Measurements from ENCODE around the gene CRMP1.

CRMP1 gene

GRCh38 chr4:5889002-5889696 is 3.7 kb downstream of the CRMP1 start:
- peaks cover 29% of the 10 kb centered on the region for H3K4me1 ChIP-seq (ENCODE audit: control insufficient read depth, insufficient read depth, low read depth, low read length)

GRCh38 chr4:5888222-5889001 is 4.5 kb downstream of the CRMP1 start:
- Histone ChIP-seq H3K14ac (ENCODE audit: low read length in 2 of 2) (no peak overlapping the region), H2AFZ (ENCODE audit: low read depth, low read length) (no peak overlapping the region), H4K8ac (ENCODE audit: low read length) (peak overlapping the region; percentile 20), H3K4me1 (ENCODE audit: control insufficient read depth, insufficient read depth, low read depth, low read length) (peaks cover 29% of the 10 kb centered on the region), H3K9me3 (ENCODE audit: control insufficient read depth, low read length) (peaks cover 3% of the 10 kb centered on the region), H3K9ac (ENCODE audit: low read length) (no peak overlapping the region), H3K4me3 (ENCODE audit: insufficient read depth in 1 of 2, low read depth in 1 of 2, low read length in 2 of 2) (no peak overlapping the region), H3K36me3 (ENCODE audit: control insufficient read depth in 1 of 2, insufficient read depth in 2 of 2, low read depth in 1 of 2, low read length in 2 of 2) (no peaks in the 10 kb centered on the region), H2BK12ac (ENCODE audit: low read length in 2 of 2) (peak overlapping the region in 1 of 2 experiments; percentile 40), H2BK15ac (ENCODE audit: low read depth, poor library complexity, severe bottlenecking) (peak overlapping the region; percentile 41), H3K79me1 (replicated peaks; ENCODE audit: low read length, poor library complexity, severe bottlenecking) (no peaks in the 10 kb centered on the region), H3K4ac (ENCODE audit: low read depth in 1 of 2, low read length in 2 of 2) (peak overlapping the region; percentile 28 to 67), H3K23ac (ENCODE audit: low read length in 2 of 2) (no peak overlapping the region), H2AK5ac (ENCODE audit: low read length, severe bottlenecking) (no peak overlapping the region), H3K18ac (ENCODE audit: low read depth in 1 of 2, low read length in 2 of 2) (peak overlapping the region in 1 of 2 experiments; percentile 63), H3K27ac (ENCODE audit: low read length, poor library complexity, severe bottlenecking) (no peak overlapping the region), H2BK5ac (ENCODE audit: low read depth, low read length, poor library complexity, severe bottlenecking) (no peak overlapping the region), H2BK120ac (ENCODE audit: low read depth, low read length) (no peak overlapping the region), H3K27me3 (ENCODE audit: control insufficient read depth in 1 of 2, insufficient read depth in 1 of 2, low read length in 2 of 2) (peaks cover 78 to 83% of the 10 kb centered on the region in 2 experiments), H3K4me2 (ENCODE audit: low read length, poor library complexity, severe bottlenecking) (peak overlapping the region; percentile 40), H4K91ac (ENCODE audit: low read length) (no peak overlapping the region)
- 1% methylated on average over 38 of the region's 81 CpGs for WGBS
- peak; percentile 17 for DNase-seq

More at GRCh38 chr4:5889002-5889696, 3.7 kb downstream of the CRMP1 start:
- H4K8ac ChIP-seq (ENCODE audit: low read length) = no peak overlapping the region
- H3K14ac ChIP-seq (ENCODE audit: low read length in 2 of 2) = no peak overlapping the region
- H2BK15ac ChIP-seq (ENCODE audit: low read depth, poor library complexity, severe bottlenecking) = no peak overlapping the region
- no peak overlapping the region for H2BK120ac ChIP-seq (ENCODE audit: low read depth, low read length)
- H3K4me2 ChIP-seq (ENCODE audit: low read length, poor library complexity, severe bottlenecking) = no peak overlapping the region
- H3K4ac ChIP-seq (ENCODE audit: low read depth in 1 of 2, low read length in 2 of 2) = no peak overlapping the region
- H3K27ac ChIP-seq (ENCODE audit: low read length, poor library complexity, severe bottlenecking) = no peak overlapping the region
- no peak overlapping the region for H2AK5ac ChIP-seq (ENCODE audit: low read length, severe bottlenecking)
- H2AFZ ChIP-seq (ENCODE audit: low read depth, low read length) = no peak overlapping the region
- H3K18ac ChIP-seq (ENCODE audit: low read depth in 1 of 2, low read length in 2 of 2) = no peak overlapping the region
- no peak overlapping the region for H2BK5ac ChIP-seq (ENCODE audit: low read depth, low read length, poor library complexity, severe bottlenecking)
- H3K79me1 ChIP-seq (replicated peaks; ENCODE audit: low read length, poor library complexity, severe bottlenecking) = no peaks in the 10 kb centered on the region
- no peak overlapping the region for H4K91ac ChIP-seq (ENCODE audit: low read length)
- no peaks in the 10 kb centered on the region for H3K36me3 ChIP-seq (ENCODE audit: control insufficient read depth in 1 of 2, insufficient read depth in 2 of 2, low read depth in 1 of 2, low read length in 2 of 2)
- no peak overlapping the region for H3K4me3 ChIP-seq (ENCODE audit: insufficient read depth in 1 of 2, low read depth in 1 of 2, low read length in 2 of 2)
- no peak for DNase-seq
- H3K9ac ChIP-seq (ENCODE audit: low read length) = no peak overlapping the region
- no peak overlapping the region for H2BK12ac ChIP-seq (ENCODE audit: low read length in 2 of 2)
- H3K23ac ChIP-seq (ENCODE audit: low read length in 2 of 2) = no peak overlapping the region
- WGBS = 46% methylated on average over 7 of the region's 8 CpGs
- peaks cover 3% of the 10 kb centered on the region for H3K9me3 ChIP-seq (ENCODE audit: control insufficient read depth, low read length)
- H3K27me3 ChIP-seq (ENCODE audit: control insufficient read depth in 1 of 2, insufficient read depth in 1 of 2, low read length in 2 of 2) = peaks cover 81 to 84% of the 10 kb centered on the region in 2 experiments

- H2AFZ ChIP-seq (ENCODE audit: low read depth, low read length) = peak overlapping the region; percentile 67
- H4K8ac ChIP-seq (ENCODE audit: low read length) = peak overlapping the region; percentile 69
- peaks cover 3% of the 10 kb centered on the region for H3K9me3 ChIP-seq (ENCODE audit: control insufficient read depth, low read length)
- peak overlapping the region in 1 of 2 experiments; percentile 63 for H3K18ac ChIP-seq (ENCODE audit: low read depth in 1 of 2, low read length in 2 of 2)
- peak overlapping the region in 1 of 2 experiments; percentile 41 for H3K14ac ChIP-seq (ENCODE audit: low read length in 2 of 2)
- H3K23ac ChIP-seq (ENCODE audit: low read length in 2 of 2) = no peak overlapping the region
- peaks cover 78 to 86% of the 10 kb centered on the region in 2 experiments for H3K27me3 ChIP-seq (ENCODE audit: control insufficient read depth in 1 of 2, insufficient read depth in 1 of 2, low read length in 2 of 2)
- no peaks in the 10 kb centered on the region for H3K36me3 ChIP-seq (ENCODE audit: control insufficient read depth in 1 of 2, insufficient read depth in 2 of 2, low read depth in 1 of 2, low read length in 2 of 2)
- no peak overlapping the region for H2BK120ac ChIP-seq (ENCODE audit: low read depth, low read length)
- H3K27ac ChIP-seq (ENCODE audit: low read length, poor library complexity, severe bottlenecking) = no peak overlapping the region
- DNase-seq = peak; percentile 26
- no peaks in the 10 kb centered on the region for H3K79me1 ChIP-seq (replicated peaks; ENCODE audit: low read length, poor library complexity, severe bottlenecking)
- peak overlapping the region in 1 of 2 experiments; percentile 40 for H2BK12ac ChIP-seq (ENCODE audit: low read length in 2 of 2)
- no peak overlapping the region for H3K9ac ChIP-seq (ENCODE audit: low read length)
- H3K4ac ChIP-seq (ENCODE audit: low read depth in 1 of 2, low read length in 2 of 2) = peak overlapping the region in 1 of 2 experiments; percentile 28
- H3K4me2 ChIP-seq (ENCODE audit: low read length, poor library complexity, severe bottlenecking) = peak overlapping the region; percentile 40
- peak overlapping the region; percentile 65 for H4K91ac ChIP-seq (ENCODE audit: low read length)
- peaks cover 24% of the 10 kb centered on the region for H3K4me1 ChIP-seq (ENCODE audit: control insufficient read depth, insufficient read depth, low read depth, low read length)
- under 1% methylated on average over 37 of the region's 70 CpGs for WGBS
- peak overlapping the region; percentile 40 for H2BK15ac ChIP-seq (ENCODE audit: low read depth, poor library complexity, severe bottlenecking)
- no peak overlapping the region for H3K4me3 ChIP-seq (ENCODE audit: insufficient read depth in 1 of 2, low read depth in 1 of 2, low read length in 2 of 2)
- no peak overlapping the region for H2BK5ac ChIP-seq (ENCODE audit: low read depth, low read length, poor library complexity, severe bottlenecking)
- no peak overlapping the region for H2AK5ac ChIP-seq (ENCODE audit: low read length, severe bottlenecking)
Measured at GRCh38 chr4:5887361-5888221, 5.3 kb downstream of the CRMP1 start.

Data from mesenchymal stem cell (in vitro differentiated cells and primary cell).